Stimulated activated CD4-positive, alpha-beta T cell treated with anti-CD3 and anti-CD28 coated beads, Interleukin-2, amount 100 ng/mL, for 48 hours (primary cell): ENCODE measurements around the gene PTPRK.

ENCODE experiments used
- DNase-seq, 2 donors: peaks; one replicate each; pipeline ENCODE4 v3.0.0-alpha.2; 2020

Gene PTPRK

DNA sequence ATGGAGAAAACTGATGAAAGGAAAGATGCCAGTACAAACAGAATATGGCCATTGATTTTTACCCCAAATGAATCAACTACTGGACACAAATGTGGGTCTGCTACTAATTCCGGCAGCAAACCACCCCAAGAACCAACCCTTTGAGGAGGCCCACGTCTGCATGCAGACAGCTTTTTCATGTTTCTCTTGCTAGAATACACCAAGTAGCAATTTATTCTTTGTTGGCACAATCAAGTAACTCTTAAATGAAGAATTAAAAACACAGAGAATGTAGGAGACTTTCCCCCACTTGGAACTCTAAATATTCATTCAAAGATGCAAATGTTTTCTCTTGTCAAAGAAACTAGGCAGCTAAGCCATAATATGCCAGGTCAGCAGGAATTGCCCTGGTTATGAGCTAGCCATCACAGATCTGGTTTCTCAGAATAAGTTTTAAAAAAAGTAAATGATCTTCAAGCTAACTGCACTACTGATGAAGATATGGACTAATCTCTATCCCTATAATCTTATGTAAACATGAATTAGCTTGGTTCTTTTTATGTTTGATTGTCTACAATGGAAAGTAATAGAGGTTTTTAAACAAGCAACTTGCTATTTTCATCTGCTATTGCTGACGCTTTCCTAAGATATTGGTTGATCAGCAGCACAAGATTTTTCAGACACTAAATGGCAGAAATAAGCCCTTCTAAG, 456.4 kb downstream of the PTPRK start:
- no peak for DNase-seq

- no peak for DNase-seq
Observed at GRCh38 chr6:128062882-128063603, 457.4 kb downstream of the PTPRK start.

- DNase-seq: no peak
Observed at GRCh38 chr6:128057946-128058345, 462.5 kb downstream of the PTPRK start.

- no peak for DNase-seq
Observed at GRCh38 chr6:128057541-128057940, 462.9 kb downstream of the PTPRK start.

DNA sequence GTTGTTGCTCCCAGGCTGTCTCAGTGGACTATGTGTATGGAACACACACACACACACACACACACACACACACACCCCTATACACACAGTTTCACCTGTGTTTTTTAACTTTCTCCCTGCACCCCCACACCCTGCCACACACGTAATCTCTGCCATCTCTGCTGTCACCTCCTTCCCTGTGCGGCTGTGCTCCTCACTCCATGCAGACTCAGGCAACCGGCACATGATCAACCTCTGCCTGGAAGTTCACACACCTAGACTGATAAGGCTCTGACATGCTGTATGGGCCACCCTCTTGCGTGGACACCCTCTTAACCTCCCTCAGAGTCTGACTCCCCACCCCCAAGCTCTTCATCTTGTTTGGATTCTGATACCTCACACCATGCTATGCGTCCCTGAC, 467.3 kb downstream of the PTPRK start:
- no peak for DNase-seq

DNA sequence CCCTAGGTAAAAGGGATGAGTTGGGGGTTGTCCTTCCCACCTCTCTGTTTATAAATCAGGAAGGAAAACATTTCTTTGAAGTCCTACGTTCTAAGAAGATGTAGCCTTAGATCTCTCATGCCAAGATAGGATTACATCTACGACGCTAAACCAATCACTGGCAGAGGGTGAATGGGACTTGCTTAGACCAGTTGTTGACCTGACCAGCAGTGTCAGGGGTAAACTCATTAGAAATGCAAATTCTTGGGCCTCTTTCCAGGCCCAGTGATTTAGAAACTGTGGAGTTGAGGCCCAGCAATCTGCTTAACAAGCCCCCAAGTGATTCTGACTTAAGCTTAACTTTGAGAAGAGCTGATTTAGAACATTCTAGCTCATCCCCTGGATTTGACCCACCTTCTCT, 472.4 kb downstream of the PTPRK start:
- DNase-seq: no peak

DNA sequence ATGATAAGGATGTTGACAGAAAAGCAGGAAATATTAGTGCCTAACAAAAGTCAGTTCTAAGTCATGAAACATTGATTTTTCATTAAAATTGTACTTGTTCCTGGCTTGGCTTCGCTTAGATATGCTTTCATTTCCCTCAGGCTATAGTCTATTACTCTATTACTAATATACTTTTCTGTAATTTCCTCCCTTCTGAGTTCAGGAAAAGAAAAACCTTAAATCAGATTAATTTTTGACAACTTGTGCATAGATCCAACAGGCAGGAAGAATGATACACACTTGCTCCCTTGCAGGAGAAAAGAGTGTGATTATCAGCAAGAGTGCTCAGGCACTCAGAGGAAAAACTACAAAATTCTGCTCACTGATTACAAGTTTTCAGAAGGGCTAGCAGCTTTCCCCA, 474.4 kb downstream of the PTPRK start:
- no peak for DNase-seq

DNA sequence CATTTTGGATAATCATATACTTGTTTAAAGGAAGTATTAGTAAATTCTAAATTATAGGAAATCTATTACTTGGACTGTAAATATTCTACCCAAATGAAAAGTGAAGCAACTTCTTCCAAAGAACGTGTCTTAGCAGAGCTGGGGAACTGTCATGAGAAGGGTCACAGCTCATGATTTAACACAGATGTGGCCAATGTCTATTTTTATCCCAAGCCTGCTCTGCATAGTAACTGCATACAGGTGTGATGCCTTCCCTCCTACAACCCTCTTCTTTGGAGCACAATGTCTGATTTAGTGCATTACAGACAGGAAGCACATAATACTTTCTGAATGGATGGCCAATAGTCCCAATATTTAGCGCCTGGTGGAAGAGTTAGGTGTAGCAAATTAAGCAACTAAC, 480.9 kb downstream of the PTPRK start:
- DNase-seq: no peak

DNA sequence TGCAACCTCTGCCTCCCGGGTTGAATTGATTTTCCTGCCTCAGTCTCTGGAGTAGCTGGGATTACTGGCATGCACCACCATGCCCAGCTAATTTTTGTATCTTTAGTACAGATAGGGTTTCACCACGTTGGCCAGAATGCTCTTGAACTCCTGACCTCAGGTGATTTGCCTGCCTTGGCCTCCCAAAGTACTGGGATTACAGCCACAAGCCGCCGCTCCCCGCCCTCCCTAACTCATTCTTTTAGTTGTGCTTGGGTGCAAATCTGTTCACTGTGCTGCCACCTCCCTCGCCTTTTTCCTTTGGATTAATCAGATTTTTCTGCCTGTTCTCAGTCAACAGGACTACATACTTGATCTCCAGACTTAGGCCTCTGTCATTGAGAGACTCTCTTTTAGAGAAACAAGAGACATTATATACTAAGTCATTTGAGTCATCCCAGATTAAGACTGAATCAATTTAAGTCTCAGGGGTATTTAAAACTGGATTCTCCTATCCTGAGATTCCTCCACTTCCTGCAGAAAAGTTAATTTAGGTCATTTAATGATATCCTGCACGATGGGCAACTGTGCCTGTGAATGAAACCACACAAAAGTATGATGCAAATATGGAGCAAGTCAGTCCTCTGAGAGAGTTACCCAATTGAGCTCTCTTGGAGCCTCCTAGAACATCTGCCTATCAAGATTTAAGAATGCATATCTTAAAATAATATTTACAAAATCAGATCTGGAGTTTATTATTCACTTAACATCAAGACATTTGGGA, 483.4 kb downstream of the PTPRK start:
- DNase-seq: no peak

GRCh38 chr6:128033156-128033555, 487.2 kb downstream of the PTPRK start:
- no peak for DNase-seq

- no peak for DNase-seq
Observed at GRCh38 chr6:128032042-128032441, 488.4 kb downstream of the PTPRK start.

DNA sequence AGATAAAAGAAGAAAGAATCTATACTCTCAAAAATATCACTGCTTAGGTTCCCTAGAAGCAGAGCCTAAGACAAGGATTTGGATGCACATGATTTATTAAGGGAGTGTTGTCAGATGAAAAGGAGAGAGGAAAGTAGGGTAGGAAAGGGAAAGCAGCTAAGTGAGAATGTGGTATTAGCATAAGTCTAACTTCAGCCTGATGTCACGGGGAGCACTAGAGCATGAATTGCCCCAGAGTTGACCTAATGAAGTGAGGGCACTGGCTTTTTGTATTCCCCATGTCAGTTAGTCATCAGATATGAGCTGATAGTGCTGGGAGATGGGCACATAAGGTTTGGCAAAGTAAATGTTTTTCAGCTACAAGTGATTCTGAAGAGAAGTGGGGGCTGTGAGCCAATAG, 490.6 kb downstream of the PTPRK start:
- DNase-seq: no peak

- DNase-seq: no peak
Observed at GRCh38 chr6:128028183-128028582, 492.2 kb downstream of the PTPRK start.

- DNase-seq: no peak
Observed at GRCh38 chr6:128025478-128025877, 494.9 kb downstream of the PTPRK start.

GRCh38 chr6:128024969-128025368, 495.4 kb downstream of the PTPRK start:
- no peak for DNase-seq

GRCh38 chr6:128024046-128024445, 496.4 kb downstream of the PTPRK start:
- no peak for DNase-seq

- DNase-seq: no peak
Observed at GRCh38 chr6:128018821-128019220, 501.6 kb downstream of the PTPRK start.

- no peak for DNase-seq
Observed at GRCh38 chr6:128017288-128017687, 503.1 kb downstream of the PTPRK start.

- no peak for DNase-seq
Observed at GRCh38 chr6:128007658-128008057, 512.7 kb downstream of the PTPRK start.

GRCh38 chr6:128005009-128005408, 515.4 kb downstream of the PTPRK start:
- no peak for DNase-seq

DNA sequence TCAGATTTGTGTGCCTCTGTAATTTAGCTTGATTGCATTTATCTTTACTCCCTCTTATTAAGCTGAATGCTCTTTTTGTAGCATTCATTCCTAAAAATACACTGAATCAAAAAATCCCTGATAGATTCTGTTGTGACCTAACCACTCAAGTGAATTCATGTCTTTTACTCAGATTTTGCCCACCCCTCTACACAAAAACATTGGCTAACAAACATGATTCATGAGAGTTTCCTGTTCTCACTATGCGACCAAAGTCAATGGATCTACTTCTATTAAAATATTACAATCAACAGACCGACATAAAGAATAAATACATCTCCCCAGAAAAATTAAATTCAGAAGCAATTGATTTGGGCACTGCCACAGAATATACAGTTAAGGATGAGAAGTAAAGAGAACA, 520.0 kb downstream of the PTPRK start:
- DNase-seq: no peak

- no peak for DNase-seq
Observed at GRCh38 chr6:127998985-127999384, 521.4 kb downstream of the PTPRK start.

DNA sequence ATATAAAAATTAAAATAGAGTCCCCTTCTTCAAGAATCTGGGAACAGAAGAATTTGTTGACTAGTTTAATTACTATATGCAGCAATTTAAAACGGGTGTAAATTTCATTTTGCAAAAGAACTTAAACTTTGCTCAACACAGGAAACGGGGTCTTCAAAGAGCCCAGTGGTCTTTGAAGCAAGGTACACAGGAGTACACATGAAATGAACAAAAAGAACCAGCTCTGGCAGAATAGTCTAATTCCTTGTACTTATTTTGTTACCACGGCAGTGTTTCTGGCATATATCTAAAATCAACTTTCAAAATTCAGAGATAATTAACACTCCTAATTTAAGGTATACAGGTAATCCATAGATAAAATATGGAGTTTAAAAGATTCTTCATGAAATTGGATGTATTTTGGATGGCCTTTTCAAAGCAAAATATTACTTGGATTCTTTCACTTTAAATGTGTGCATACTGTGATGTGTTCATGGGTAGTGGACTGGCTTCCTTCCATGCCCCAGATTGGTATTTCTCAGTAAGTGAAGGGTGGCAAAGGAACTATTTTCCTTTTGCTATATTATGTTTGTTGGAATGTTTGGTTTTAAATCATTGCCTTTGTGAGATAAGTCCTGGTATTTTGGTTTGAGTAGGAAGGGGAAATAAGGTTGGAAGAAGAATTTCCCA, 522.8 kb downstream of the PTPRK start:
- no peak for DNase-seq
